Putamen (tissue), 1 donor: ENCODE measurements around the gene NLGN1.
"Not testable (repeated sequence)": the region's sequence is repeated elsewhere in the genome, so short reads cannot be mapped to it uniquely, and the experiment has no call there.

Experiments
- DNase-seq: peaks from one replicate; pipeline ENCODE4 v3.0.0-alpha.2; 2016; ENCODE audit warnings: low spot score

NLGN1 gene

GRCh38 chr3:173556546-173556945 is 159.0 kb downstream of the NLGN1 start:
- DNase-seq = no peak

DNA sequence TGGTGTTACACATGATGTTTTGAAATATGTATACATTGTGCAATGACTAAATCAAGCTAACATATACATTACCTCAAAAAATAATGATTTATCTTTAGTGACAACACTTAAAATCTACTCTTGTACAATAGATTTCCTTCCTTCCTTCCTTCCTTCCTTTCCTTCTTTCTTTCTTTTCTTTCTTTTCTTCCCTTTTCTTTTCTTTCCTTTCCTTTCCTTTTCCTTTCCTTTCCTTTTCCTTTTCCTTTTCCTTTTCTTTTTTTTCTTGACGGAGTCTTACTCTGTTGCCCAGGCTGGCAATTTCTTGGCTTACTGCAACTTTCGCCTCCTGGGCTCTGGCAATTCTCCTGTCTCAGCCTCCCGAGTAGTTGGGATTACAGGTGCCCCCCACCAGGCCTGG is 170.5 kb downstream of the NLGN1 start:
- DNase-seq = no peak

GRCh38 chr3:173568623-173569022 is 171.1 kb downstream of the NLGN1 start:
- DNase-seq = no peak

DNA sequence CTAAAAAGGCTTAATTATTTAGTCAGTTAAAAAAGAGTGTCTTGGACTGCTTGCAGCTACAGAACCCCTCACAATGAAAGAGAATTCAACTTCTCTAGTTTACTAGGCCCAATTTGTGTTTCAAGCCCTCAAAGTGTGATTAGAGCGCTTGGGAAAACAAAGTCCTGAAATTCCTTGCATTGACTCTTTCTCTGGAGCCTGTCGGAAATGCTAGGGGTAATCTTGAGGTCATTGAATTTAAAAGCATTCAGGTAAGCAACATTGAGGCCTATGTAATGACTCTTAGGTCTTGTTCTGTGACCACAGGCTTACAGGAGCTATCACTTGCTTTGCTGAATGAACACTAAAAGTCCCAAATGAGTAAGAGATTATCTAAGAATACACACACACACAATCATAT is 186.0 kb downstream of the NLGN1 start:
- no peak for DNase-seq

DNA sequence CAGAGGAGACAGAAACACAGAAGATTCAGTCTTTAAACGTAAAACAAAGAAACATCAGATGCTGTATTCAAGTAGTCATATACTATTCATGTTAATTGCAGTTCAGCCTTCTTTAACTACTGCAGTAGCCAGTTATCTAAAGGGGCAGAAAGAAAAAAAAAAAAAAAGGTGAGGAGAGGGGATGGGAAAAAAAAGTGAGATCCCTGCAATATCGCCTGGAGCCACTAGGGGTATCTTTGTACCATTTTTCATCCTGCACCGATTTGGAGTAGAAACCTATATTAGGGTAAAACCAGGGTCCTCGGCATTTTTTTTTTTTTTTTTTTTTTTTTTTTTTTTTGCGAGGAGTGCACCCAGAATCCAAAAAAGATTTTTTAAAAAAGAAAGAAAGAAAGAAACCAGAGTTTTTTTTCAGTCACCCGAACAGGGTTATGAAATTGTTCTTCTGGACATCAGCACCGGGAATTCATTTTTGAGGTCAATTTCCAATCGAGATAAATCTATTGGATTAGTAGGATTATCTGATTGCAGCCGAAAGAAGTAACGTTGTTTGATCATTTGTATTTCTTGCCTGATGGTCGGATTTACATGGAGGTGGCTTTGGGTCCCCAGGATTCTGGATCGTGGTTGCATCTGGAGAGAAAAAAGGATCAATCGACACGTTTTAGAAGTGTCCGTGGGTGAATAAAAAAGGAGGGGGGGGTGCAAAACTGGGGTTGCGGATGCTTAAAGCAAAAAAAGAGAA is 186.7 kb downstream of the NLGN1 start:
- DNase-seq = peak; percentile 47

DNA sequence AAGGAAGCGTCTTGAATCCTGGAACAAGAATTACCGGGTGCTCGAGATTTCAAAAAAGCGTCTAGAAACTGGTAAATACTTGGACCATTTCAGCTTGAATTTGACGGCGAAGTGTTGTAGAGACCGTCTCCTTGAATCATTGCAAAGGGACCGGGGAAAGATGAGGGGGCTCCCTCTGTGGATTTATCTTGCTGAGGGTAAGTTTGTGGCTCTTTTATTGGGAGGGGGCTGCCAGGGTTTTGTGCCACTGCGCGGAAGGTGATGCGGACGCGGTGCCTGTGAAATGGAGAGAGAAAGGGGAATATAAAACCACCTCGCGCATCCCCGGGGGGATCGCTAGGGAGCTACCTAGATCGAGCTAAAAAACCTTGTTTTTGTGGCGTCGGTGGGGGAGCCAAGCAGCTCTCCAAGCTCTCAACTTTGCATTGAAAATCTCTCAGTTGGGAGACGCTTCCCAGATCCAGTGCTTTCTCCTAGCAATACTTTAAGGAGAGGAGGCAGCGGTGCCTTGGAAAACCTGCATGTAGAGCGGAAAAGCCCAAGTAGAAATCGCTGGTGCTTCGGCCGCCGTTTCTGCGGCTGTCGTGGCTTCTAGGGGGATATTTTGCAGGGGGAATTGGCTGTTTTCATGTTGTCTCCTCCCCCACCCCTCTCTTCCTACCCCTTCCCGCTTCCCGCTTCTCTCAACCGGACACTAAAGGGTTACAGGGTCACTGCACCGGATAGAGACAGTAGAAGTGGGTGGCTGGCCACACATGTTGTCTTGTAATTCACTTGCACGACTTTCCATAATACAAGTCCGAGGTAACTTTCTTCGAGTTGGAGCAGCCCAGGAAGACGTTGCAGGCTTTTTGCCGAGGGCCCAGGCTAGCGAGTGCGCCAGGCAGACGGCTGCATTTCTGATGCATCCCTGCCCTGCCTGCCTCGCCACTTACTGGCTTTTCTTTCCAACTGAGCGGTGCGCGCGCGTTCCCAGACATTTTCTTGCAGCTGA is 187.6 kb downstream of the NLGN1 start:
- DNase-seq = peak; percentile 44

DNA sequence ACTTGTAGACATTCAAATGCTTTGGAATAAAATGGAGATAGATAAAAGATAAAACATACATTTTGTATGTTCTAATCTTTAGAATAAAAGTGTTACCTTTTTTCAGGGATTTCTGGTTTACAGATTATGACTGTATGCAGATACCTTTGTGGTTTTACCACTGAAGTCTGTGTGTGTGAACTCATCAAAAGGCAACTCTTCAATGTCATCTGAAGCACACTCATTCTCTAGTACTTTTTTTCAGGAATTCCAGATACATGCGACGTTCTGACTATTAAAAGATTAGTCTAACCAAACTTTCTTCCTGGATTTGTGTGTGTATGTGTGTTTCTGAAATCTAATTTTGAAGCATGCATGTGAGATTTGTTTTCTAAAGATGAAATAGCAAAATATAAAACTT is 188.6 kb downstream of the NLGN1 start:
- DNase-seq = no peak

DNA sequence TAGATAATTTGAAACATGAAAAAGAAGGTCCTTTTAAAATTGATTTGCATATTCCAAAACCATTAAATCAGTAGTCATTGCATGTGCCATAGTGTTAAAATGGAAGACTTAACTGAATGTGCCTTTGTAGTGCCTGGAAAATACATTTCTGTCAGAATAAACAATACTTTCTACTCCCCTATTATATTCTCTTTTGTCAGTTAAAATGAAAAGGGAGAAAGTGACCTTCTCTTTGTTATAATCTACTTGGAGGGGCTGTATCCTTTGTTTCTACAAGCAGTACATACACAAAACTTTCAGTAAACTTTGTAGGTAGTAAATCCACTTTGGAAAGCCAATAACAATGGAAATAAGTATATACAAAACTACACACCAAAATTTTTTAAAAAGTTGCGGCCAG is 189.5 kb downstream of the NLGN1 start:
- DNase-seq = no peak

GRCh38 chr3:173588556-173588955 is 191.0 kb downstream of the NLGN1 start:
- DNase-seq = no peak

DNA sequence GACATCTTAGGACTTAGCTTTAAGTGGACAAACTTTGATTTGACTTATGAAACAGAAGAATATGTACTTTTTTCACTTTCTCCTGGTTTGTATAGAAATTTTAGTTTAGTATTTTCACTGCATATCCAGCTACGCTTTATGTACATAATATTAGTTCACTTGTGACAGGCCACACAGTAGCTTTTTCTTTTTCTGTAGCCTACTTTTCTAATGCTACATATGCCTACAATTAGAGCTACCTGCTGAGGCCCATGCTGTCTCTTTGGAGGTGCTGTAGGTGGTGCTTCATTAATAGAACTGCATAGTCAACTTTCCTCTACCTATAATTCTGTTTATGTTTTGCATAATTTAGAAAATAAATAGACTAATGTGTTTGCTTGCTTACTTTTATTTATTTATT is 191.6 kb downstream of the NLGN1 start:
- no peak for DNase-seq

GRCh38 chr3:173591401-173591800 is 193.9 kb downstream of the NLGN1 start:
- no peak for DNase-seq

DNA sequence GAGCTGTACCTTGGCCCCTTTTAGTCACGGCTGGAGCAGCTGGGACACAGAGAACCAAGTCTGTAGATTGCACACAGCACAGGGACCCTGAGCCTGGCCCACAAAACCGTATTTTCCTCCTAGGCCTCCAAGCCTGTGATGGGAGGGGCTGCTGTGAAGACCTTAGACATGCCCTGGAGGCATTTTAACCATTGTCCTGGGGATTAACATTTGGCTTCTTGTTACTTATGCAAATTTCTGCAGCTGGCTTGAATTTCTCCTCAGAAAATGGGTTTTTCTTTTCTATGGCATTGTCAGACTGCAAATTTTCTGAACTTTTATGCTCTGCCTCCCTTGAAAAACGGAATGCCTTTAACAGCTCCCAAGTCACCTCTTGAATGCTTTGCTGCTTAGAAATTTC is 197.3 kb downstream of the NLGN1 start:
- DNase-seq = not testable (repeated sequence)

- DNase-seq = no peak
These were observed 202.1 kb downstream of the NLGN1 start for GRCh38 chr3:173599673-173600072.

GRCh38 chr3:173614522-173614921 is 217.0 kb downstream of the NLGN1 start:
- no peak for DNase-seq

DNA sequence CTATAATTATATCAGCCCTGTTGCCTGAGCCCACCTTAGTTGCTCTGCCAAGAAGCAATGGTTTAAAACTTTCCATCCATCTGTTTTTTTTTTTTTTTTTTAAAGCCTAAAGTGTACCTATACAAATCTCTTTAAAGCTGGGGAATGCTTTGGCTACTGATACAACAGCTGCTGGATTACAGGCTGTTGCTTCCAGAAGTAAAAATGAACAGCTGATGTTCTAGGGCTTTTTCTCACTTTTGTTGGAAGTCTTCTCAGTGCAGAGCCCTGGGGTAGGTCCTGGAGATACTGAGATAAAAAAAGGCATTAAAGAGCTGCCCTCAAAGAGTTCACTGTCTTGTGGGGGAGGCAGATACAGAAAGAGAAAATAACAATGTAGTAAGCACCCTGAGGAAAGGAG is 218.1 kb downstream of the NLGN1 start:
- DNase-seq = no peak

DNA sequence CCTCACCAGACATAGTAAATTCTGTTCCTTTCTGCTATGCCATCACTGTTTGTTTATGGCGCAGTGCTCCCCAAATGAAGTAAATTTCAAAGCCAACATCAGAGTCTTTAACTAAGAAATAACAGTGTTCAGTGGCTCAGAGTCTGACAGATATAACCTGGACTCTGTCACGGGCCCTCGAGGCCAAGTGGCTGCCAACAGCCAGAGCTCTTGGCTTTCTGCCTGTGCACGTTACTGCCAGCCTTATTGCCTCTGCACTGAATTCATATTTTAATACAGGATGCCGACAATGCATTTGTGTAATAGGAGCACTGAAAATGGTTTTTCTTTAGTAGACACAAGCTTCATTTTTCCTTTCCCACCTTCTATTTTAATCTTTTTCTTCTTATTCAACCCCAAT is 219.9 kb downstream of the NLGN1 start:
- DNase-seq = no peak

- no peak for DNase-seq
These were observed 220.6 kb downstream of the NLGN1 start for GRCh38 chr3:173618148-173618547.

- DNase-seq = no peak
These were observed 221.2 kb downstream of the NLGN1 start for GRCh38 chr3:173618703-173619102.

DNA sequence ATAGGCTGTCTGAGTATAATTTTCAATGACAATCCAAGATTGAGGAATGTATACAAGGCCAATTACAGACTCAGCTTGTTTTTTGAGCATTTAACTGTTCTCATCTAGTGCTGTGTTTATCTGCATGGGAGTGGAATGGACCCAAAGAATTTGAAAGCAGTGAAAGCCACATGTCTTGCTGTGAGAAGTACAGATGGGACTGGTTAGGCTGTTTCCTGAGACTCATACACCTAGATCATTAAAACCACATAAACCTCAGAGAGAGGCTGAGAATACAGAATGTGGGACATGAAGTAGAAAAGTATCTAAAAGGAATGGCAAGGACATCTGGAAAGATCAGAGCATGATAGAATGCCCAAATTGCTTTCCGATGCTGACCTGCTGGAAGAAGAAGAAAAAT is 224.6 kb downstream of the NLGN1 start:
- DNase-seq = no peak

GRCh38 chr3:173624086-173624485 is 226.5 kb downstream of the NLGN1 start:
- DNase-seq = no peak

- DNase-seq = no peak
These were observed 233.3 kb downstream of the NLGN1 start for GRCh38 chr3:173630849-173631248.

GRCh38 chr3:173632945-173633344 is 235.4 kb downstream of the NLGN1 start:
- no peak for DNase-seq

- DNase-seq = no peak
These were observed 238.3 kb downstream of the NLGN1 start for GRCh38 chr3:173635826-173636225.
